Measurements from ENCODE around the gene TRIM67.

Gene TRIM67

GRCh38 chr1:231159963-231160761, 1.7 kb upstream of the TRIM67 start:
- no peak overlapping the region for H3K4me2 ChIP-seq

GRCh38 chr1:231160895-231161666, 777 bp upstream of the TRIM67 start:
- H3K4me2 ChIP-seq: no peak overlapping the region
- no peak overlapping the region for H3K4me3 ChIP-seq (IDR thresholded peaks at IDR 0.05; ENCODE audit: insufficient read depth, low read depth, low read length)
- no peaks in the 10 kb centered on the region for H3K27me3 ChIP-seq (ENCODE audit: insufficient read depth, low read depth)

More at GRCh38 chr1:231159963-231160761, 1.7 kb upstream of the TRIM67 start:
- Histone ChIP-seq H3K79me2 (ENCODE audit: insufficient read depth, low read depth) (no peaks in the 10 kb centered on the region), H3K36me3 (ENCODE audit: insufficient read depth) (no peaks in the 10 kb centered on the region), H3K9ac (no peak overlapping the region), H3K27ac (no peak overlapping the region), H2AFZ (ENCODE audit: low read depth) (no peak overlapping the region), H3K4me3 (IDR thresholded peaks at IDR 0.05; ENCODE audit: insufficient read depth, low read depth, low read length) (no peak overlapping the region), H3K4me1 (ENCODE audit: low read depth, poor library complexity, severe bottlenecking) (peaks cover under 1% of the 10 kb centered on the region), H4K20me1 (ENCODE audit: insufficient read depth) (no peaks in the 10 kb centered on the region), H3K27me3 (ENCODE audit: insufficient read depth, low read depth) (no peaks in the 10 kb centered on the region)
- TF ChIP-seq, protein P1, sequence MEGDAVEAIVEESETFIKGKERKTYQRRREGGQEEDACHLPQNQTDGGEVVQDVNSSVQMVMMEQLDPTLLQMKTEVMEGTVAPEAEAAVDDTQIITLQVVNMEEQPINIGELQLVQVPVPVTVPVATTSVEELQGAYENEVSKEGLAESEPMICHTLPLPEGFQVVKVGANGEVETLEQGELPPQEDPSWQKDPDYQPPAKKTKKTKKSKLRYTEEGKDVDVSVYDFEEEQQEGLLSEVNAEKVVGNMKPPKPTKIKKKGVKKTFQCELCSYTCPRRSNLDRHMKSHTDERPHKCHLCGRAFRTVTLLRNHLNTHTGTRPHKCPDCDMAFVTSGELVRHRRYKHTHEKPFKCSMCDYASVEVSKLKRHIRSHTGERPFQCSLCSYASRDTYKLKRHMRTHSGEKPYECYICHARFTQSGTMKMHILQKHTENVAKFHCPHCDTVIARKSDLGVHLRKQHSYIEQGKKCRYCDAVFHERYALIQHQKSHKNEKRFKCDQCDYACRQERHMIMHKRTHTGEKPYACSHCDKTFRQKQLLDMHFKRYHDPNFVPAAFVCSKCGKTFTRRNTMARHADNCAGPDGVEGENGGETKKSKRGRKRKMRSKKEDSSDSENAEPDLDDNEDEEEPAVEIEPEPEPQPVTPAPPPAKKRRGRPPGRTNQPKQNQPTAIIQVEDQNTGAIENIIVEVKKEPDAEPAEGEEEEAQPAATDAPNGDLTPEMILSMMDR (conservative IDR thresholded peaks at IDR 0.05; ENCODE audit: low read depth, low read length): no peak

DNA sequence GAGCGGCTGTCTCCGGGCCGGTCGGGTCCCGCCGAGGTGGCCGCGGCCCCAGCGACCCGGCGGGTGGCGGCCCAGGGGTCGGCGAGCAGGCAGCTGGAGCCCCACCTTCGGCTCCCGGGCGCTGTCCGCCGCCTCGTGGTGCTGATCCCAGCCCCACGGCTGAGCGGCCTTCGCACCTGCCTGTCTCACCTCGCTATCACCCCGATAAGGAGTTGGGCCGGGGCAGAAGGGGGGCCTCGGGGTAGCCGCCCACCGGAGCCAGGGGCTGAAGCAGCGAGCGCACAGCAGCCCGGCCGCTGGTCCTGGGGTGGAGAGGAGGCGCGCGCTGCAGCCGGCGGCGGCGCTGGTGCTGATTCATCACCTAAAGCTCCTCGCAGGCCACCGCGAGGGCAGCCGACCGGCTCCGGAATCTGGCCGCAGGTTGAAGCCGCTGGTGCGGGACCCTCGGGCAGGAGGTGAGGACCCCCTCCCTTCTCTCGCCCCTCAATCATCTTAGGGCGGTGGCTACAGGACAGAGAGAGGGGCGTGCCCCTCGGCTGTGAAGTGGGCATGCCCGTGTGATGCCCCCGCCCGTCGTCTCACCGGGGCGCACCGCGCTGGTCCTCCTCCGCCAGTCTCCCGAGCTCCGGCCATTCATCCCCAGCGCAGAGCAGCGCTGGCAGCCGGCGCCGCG, 575 bp downstream of the TRIM67 start:
- TF ChIP-seq, protein P1 (conservative IDR thresholded peaks at IDR 0.05; ENCODE audit: low read depth, low read length): no peak
- Histone ChIP-seq H3K4me3 (IDR thresholded peaks at IDR 0.05; ENCODE audit: insufficient read depth, low read depth, low read length) (no peak overlapping the region), H4K20me1 (ENCODE audit: insufficient read depth) (no peaks in the 10 kb centered on the region), H3K27me3 (ENCODE audit: insufficient read depth, low read depth) (no peaks in the 10 kb centered on the region), H3K4me1 (ENCODE audit: low read depth, poor library complexity, severe bottlenecking) (peaks cover 7% of the 10 kb centered on the region), H3K27ac (no peak overlapping the region), H3K36me3 (ENCODE audit: insufficient read depth) (no peaks in the 10 kb centered on the region), H3K79me2 (ENCODE audit: insufficient read depth, low read depth) (no peaks in the 10 kb centered on the region), H2AFZ (ENCODE audit: low read depth) (no peak overlapping the region), H3K4me2 (no peak overlapping the region), H3K9ac (no peak overlapping the region)

More at GRCh38 chr1:231160895-231161666, 777 bp upstream of the TRIM67 start:
- Histone ChIP-seq H2AFZ (ENCODE audit: low read depth) (no peak overlapping the region), H3K79me2 (ENCODE audit: insufficient read depth, low read depth) (no peaks in the 10 kb centered on the region), H4K20me1 (ENCODE audit: insufficient read depth) (no peaks in the 10 kb centered on the region), H3K4me1 (ENCODE audit: low read depth, poor library complexity, severe bottlenecking) (peaks cover 7% of the 10 kb centered on the region), H3K9ac (no peak overlapping the region), H3K36me3 (ENCODE audit: insufficient read depth) (no peaks in the 10 kb centered on the region), H3K27ac (no peak overlapping the region)
- TF ChIP-seq, protein P1 (conservative IDR thresholded peaks at IDR 0.05; ENCODE audit: low read depth, low read length): no peak

DNA sequence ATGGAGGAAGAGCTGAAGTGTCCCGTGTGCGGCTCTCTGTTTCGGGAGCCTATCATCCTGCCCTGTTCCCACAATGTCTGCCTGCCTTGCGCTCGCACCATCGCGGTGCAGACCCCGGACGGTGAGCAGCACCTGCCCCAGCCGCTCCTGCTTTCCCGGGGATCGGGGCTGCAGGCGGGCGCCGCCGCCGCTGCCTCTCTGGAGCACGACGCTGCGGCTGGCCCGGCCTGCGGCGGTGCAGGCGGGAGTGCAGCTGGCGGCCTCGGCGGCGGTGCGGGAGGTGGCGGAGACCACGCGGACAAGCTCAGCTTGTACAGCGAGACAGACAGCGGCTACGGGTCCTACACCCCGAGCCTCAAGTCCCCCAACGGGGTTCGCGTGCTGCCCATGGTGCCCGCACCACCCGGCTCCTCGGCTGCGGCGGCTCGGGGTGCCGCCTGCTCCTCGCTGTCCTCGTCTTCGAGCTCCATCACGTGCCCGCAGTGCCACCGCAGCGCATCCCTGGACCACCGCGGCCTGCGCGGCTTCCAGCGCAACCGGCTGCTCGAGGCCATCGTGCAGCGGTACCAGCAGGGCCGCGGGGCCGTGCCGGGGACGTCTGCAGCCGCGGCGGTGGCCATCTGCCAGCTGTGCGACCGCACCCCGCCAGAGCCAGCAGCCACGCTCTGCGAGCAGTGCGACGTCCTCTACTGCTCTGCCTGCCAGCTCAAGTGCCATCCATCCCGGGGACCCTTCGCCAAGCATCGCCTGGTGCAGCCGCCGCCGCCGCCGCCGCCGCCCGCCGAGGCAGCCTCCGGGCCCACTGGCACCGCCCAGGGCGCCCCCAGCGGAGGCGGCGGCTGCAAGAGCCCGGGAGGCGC, 1.3 kb downstream of the TRIM67 start:
- Histone ChIP-seq H3K79me2 (ENCODE audit: insufficient read depth, low read depth) (no peaks in the 10 kb centered on the region), H3K4me1 (ENCODE audit: low read depth, poor library complexity, severe bottlenecking) (peaks cover 7% of the 10 kb centered on the region), H2AFZ (ENCODE audit: low read depth) (no peak overlapping the region), H3K27ac (no peak overlapping the region), H4K20me1 (ENCODE audit: insufficient read depth) (no peaks in the 10 kb centered on the region), H3K27me3 (ENCODE audit: insufficient read depth, low read depth) (no peaks in the 10 kb centered on the region), H3K4me2 (no peak overlapping the region), H3K4me3 (IDR thresholded peaks at IDR 0.05; ENCODE audit: insufficient read depth, low read depth, low read length) (no peak overlapping the region), H3K36me3 (ENCODE audit: insufficient read depth) (no peaks in the 10 kb centered on the region), H3K9ac (no peak overlapping the region)
- TF ChIP-seq, protein P1 (conservative IDR thresholded peaks at IDR 0.05; ENCODE audit: low read depth, low read length): no peak
